ENCODE results near the gene PLS3.

Gene PLS3

DNA sequence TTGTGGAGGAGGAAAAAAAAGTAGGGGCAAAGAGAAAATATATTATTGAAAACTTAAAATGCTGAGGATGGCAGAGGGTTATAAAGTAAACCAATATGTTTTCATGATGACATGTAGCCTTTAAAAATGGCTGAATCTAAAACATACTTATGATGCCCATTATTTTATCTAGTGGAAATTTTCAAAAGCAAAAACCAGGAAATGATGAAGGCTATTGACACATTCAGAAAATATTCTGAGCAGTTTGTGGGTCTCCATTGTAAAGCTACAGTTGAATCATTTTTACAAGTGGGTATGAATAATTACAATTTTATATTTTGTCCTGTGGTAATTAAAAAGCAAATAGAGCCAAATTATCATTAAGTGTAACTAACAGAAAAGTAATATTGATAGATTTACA lies 10.7 kb downstream of the PLS3 start:
- DNase-seq (ENCODE audit: low read depth), result no peak

DNA sequence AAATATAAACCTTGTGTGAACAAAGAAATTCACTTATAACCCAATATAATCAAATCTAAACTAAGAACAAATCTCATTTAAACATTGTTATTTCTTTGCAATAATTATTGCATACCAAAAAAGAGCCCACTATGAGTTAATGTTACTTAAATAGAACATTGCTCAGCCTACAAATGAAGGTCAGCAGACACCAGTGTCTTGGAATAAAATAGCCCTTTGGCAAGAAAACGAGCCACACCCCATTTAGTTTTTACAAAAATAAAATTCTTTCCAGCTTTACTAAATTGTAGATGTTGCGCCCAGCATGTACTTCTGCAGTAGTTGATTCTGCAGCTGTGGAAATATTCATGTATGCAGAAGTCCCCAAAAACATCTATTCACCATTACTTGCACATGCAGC lies 12.2 kb downstream of the PLS3 start:
- DNase-seq (ENCODE audit: low read depth), result no peak

DNA sequence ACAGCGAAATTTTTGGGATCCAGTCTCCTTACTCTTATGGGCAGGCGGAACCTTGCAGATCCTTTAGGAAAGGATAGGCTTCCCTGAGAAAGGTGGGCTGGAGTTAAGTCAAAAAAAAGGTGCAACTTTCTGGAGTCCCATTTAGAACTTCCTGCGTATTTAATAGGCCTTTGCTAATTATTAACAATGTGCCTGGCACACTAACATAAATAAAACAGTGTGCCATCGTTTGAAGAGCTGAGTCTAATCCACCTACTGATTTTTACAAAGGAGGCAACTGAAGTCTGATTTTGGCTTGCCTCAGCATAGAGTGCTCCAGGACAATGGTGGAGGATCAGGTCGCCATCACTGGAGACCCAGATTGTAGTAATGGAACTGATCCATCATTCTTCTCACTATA lies 15.7 kb downstream of the PLS3 start:
- DNase-seq (ENCODE audit: low read depth), result no peak

DNA sequence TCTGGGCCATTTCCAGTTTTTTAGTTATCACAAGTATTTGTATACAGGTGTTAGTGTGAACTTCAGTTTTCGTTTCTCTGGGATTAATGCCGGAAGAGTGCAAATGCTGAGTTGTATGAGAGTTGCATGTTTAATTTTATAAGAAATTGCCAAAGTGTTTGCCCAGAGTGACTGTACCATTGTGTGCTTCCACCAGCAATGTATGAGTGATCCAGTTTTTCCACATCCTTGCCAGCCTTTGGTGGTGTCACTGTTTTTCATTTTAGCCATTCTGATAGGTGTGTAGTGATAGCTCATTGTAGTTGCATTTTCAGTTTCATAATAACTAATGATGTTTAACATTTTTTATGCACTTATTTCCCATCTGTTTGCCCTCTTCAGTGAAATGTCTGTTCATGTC lies 18.4 kb downstream of the PLS3 start:
- no peak for DNase-seq (ENCODE audit: low read depth)

DNA sequence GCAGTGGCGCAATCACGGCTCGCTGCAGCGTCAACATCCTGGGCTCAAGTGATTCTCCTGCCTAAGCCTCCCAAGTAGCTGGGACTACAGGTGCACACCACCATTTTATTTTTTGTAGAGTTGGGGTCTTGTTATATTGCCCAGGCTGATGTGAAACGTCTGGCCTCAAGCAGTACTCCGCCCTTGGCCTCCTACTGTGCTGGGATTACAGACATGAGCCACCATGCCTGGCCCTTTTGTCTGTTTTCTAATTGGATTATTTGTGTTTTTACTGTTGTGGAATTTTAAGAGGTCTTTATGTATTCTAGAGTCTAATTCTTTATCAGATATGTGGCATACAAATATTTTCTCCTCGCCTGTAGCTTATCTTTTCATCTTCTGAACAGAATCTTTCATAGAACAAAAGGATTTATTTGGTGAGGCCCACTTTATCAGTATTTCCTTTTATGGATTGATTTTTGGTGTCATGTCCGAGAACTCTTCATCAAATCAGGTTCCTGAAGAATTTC lies 18.9 kb downstream of the PLS3 start:
- no peak for DNase-seq (ENCODE audit: low read depth)

DNA sequence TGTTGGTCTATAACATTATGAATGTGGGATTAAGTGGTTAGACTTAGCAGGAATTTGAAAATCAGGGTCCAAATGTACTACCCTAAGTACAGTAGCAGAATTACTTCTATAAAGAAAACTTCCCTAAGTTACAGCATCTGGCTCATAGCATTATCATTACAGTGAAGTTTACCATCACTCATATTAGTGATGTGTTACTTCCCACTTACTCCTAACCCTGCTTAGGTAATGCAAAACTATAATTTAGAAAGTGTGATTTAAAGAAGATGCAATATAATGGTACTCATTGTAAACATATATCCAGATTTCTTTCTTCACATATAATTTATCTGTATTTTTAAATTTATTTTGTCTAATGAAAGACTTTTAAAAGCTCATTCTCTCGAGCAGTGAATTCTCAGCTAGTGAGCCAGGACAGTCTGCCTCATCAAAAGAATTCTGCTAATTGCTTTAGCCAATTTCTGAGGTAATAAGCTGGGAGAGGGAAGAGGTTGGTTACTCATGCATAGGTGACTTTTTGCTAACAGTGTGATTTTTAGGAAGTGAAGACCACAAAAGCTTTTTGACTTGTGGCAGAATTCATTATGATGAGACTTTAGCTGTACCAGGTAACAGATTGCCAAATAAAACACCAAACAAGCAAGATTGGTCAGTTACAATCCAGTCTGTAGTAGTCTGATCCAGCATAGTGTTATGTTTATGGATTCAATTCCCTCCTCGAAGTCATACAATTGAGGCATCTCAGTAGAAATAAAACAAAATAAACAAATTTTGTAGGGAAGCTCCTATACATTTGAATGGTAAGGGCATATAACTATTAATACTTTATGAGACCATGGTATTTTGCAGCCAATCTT lies 21.0 kb downstream of the PLS3 start:
- no peak for DNase-seq (ENCODE audit: low read depth)

DNA sequence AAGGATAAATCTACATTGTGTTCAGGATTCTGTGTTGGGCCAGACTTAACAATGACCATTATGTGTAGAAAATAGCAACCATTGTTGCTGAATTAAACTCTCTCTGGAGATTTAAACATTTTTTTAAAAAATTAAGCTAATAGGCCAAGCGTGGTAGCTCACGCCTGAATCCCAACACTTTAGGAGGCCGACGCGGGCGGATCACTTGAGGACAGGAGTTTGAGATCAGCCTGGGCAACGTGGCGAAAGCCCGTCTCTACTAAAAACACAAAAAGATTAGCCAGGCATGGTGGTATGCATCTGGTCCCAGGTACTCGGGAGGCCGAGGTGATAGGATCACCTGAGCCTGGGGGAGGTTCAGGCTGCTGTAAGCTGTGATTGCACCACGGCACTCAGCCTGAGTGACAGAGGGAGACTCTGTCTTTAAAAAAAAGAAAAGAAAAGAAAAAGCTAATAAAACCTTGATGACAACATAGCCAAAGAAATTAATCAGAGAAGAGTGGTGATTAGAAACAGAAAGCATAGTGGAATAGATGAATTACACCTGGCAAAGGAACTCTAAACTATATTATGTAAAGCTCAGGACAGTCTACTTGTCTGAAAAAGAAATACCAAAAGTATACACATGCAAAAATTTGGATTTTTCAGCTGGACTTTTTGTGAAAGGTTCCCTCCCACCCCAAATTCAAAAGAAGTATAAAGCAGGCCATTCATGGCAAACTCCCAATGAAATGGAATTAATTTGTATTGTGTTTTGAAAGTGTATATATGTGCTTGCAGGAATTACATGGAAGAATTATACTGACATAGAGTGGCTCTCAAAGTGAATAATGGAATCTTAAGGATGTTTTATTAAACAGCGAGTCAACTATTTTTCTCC lies 21.9 kb downstream of the PLS3 start:
- no peak for DNase-seq (ENCODE audit: low read depth)

DNA sequence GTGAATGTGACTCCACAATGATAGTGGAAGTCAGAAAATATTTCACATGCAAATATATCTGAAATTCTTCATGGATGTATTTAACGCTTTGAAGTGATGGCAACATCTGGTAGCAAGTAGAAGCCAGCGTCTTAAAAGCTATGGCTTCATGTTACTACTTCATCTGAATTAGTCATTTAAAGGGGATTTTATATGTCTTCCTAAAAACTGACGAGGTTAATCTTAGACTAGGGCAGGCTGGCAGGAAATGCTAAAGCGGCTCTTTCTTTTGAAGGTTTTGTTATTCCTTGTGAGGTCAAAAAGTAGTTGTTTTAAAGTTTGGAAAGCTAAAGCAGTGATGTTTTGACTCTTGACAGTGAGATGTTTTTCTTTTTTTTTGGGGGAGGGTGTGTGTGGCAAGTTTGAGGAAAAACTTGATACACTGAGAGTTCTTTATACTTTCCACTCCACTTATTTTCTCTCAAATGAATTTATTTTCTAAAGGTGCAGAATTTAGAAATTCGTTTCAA lies 22.6 kb downstream of the PLS3 start:
- DNase-seq (ENCODE audit: low read depth), result no peak

DNA sequence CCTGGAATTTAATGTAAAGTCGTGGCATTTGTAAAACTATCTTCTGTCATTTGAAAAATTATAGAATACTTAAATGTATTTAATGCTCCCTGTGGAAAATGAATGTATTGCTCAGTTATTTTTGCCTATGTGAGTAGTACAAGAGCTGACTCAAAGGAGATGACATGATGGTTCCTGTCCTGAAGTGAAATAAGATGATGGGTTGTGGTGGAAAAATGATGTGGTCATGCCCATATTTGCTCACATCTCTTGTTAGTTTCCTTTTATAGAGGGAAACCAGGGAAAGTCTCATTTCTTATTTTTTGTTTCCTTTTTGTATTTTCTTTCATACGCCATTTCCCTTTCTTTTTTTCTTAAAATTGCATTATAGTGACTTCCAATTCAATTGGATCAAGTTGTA lies 23.7 kb downstream of the PLS3 start:
- no peak for DNase-seq (ENCODE audit: low read depth)

DNA sequence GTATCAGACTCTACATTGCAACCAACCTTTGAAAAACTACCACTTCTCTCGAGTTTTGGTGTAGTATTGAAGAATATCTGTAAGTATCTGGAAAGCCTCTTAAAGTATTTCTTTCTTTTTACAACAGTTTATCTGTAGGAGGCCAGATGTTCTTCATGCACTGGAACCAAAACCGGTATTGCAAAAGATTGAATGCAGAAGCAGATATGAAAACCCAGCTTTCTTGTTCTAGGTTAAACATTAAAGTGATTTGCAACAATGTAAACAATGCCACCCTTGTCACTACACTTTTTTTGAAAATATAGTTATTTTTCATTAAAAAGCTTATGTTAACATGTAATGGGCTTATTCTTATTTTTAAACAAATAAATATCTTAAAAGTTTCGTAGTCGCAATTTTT lies 27.2 kb downstream of the PLS3 start:
- DNase-seq (ENCODE audit: low read depth), result no peak

DNA sequence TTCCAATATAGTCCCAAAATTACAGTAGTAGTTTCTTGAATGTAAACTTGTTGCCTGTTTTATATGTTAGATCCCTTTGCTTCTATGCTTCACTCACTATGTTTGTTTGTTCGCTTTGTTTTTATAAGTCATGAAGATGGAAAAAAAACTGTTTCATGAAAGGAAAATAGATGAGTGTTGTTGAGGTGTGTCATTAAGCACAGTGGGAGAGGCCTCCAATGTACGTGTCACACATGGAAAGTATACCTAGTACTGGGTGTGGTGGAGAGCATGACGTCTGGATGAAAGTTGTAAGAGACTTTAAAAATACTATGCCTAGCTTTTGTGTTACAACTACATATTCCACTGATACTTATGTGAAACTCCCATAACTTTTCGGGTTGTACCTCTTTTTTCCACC lies 28.4 kb downstream of the PLS3 start:
- no peak for DNase-seq (ENCODE audit: low read depth)

DNA sequence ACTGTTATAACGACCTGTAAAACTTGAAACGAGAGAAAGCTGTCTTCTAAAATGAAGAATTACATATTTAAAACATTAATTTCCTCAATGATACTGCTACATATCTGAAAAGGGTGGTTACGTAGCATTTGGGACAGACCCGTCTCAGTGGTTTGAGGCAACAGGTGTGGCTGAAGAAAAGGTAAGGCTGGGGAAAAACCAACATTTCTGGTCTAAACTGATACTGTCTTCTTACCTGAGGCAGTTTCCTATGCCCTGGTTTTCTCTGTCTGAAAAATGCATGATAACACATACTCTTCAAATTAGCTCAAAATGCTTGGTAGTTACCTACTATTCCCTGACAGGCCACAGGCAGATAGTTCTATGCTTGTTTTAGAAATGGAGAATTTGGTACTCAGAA lies 30.4 kb downstream of the PLS3 start:
- DNase-seq (ENCODE audit: low read depth), result no peak

DNA sequence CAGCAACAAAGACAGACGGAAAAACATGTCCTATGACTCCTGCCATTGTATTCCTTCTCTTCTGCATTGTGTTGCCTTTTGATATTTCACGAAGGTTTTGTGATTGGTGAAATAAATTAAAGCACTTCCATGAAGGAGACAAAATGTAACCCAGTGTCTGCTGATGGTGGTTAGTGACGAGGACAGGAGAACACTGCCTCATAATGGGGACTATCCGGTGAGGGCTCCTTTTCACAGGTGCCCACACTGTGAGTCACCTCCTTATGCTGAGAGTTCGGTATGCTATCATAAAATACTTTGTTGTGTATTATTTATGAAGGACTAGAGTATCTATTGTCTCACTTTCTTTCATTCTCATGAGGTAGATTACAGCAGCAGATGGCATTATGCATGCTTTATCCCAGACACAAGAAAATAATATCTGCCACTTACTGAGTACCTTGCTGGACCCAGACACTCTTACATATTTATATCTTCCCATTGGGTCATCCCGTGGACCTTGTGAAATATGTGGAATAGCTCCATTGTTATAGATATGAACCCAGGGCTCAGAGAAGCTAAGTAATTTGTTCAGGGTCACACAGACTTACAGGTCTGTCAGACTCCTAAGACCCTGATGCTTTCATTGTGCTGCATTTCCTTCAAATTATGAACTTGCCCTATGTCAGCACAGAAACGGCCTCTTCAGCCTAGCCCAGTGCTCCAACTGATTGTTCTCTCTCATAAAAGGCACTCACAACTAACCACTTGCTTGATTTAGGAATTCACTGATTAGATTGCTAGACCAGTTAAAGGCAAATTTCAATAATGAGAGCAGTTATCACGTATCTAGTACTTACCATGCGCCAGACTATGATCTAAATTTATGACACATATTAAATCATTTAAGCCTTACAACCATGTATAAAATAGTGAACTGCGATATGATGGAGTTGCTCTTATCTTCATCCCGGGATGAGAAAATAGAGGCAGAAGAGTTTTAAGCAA lies 31.2 kb downstream of the PLS3 start:
- DNase-seq (ENCODE audit: low read depth), result no peak

DNA sequence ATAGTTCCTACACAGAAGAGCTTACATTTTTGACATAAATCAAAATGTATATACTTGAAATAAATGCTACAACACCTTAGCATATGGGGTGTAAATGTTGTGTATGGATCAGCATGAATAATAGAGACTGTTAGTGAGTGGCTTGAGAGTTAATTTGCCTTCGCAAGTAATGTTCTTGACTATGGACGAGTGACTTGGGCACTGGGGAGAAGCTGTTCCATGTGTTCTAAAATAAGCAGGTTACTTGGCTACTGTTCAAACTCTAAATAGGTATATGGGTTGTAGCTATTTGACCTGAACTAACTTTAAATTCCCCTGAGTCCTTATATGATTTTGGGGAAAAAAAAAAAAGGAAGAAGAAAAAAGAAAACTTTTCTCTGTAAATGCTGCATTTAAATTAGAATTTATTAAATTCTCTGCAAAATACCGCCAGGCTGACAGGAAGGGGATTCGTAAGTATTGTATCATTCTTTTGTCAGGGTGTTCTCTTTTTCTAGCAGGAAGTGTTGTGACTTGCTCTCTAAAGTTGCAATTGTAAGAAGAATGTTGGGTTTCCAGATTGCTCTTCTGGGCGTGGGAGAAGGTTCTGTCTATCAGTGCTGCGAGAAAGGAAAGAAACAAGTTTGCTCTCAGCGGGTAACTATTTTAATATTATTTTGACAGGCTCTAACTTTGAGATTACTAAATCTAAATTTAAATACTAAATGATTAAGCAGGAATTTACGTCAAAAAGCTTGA lies 32.2 kb downstream of the PLS3 start:
- no peak for DNase-seq (ENCODE audit: low read depth)

DNA sequence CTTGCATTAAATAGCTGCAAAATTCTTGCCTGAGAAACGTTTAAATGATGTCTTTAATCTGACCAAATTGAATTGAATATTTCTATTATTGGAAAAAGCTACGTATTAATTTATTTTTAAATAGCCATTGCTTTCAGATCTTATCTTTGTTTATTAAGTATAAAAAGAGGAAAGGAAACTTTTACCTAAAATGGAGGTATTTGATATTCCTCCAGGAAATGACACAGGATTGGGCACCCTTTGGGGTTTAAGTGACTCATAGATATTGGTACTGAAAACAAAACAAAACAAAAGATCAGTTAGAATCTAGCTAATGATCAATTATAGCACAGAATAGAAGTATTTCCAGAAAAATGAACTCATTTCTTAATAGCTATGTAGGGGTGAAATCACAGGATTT lies 34.1 kb downstream of the PLS3 start:
- no peak for DNase-seq (ENCODE audit: low read depth)

DNA sequence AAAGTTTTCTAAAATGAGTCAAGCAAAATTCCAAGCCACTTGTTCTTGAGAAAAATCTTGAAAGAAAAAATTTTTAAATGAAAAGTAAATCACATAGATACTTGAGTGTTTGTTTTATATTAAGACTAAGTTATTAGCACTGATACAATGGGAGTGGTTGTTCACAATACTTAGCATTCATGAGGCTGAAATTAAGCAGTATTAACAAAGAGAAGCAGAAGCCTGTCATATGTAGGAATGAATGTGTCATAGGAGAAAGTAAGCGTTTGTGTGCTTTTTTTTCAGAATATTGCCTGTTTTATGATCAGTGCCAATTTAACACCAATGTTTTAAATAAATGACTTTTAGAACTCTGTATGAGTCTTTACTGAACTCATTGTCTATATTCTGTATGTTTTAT lies 37.6 kb downstream of the PLS3 start:
- DNase-seq (ENCODE audit: low read depth), result no peak

DNA sequence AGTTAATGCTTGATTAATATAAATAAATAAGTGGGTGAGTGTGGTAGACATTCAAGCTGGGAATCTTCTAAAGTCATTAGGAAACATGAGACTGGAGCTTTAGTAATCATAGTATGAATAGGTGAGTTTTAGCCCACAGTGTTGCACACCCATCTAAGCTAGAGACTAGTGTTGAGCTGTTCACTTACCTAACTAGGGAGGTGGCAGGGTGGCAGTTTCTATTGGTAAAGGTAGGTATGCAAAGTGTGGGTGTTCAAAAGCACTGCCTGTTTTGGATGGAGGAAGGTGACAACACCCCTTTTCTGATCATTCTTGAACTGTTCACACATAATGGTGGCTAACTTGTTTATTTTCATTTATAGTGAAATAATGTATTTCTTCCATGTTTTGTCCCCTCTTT lies 41.3 kb downstream of the PLS3 start:
- DNase-seq (ENCODE audit: low read depth), result no peak

DNA sequence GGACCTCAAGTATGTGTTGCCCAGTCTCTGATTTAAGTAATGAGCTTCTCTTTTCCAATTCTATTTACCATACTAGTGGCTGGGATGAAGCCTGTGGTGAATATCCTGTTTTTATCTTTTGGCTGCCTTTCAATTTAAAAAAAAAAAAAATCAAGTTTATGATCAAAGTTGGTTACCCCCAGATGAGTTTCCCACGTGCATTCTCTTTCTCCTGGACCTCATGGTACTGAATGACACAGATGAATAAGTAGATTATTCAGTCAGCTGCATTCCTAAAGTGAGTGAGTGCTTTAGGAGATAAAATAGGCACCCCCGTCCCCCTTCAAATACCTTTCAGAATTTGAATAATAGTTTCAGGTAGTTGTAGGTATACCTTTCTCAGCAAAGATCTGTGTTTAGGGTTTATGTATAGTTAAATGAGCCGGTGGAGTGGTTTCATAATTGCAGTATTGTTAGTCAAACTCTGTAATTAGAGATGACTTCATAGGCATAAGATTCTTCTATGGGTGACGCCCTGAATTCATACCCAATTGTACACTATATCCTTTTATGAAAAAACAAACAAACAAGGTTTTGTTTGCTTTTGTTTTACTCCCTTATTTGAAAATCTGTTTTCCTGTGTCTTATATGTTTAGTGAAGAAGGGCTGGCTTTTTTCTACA lies 41.9 kb downstream of the PLS3 start:
- no peak for DNase-seq (ENCODE audit: low read depth)

DNA sequence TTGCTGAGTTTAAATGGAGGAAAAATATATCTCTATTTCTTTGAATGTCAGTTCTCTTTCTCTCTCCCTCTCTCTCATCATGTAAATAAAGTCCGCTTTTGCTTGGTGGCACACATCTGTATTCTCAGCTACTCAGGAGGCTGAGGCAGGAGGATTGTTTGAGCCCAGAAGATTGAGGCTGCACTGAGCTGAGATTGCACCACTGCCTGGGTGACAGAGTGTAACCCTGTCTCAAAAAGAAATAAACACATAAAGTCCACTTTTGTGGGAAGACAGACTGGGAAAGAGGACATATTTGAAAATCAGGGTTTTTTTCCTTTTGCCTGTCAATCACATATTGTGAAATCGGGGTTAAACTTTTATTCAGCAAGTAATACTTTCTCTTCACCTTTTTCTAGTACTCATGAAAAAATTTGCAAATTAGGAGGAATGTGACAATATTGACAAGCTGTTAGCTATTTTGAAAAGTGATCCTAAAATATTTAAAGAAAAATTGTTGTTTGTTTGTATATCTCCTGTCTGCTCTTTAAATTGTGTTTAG lies 42.6 kb downstream of the PLS3 start:
- no peak for DNase-seq (ENCODE audit: low read depth)

DNA sequence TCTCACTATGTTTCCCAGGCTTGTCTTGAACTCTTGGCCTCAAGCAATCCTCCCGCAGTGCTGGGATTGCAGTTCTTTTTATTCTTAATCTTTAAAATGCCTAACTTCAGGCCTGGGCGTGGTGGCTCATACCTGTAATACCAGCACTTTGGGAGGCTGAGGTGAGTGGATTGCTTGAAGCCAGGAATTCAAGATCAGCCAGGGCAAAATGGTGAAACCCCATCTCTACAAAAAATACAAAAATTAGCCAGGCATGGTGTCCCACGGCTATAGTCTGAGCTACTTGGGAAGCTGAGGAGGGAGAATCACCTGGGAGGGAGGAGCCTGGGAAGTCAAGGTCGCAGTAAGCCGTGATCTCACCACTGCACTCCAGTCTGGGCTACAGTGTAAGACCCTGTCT lies 45.9 kb downstream of the PLS3 start:
- DNase-seq (ENCODE audit: low read depth), result no peak

Measured in stimulated activated CD8-positive, alpha-beta memory T cell treated with anti-CD3 and anti-CD28 coated beads, Interleukin-12 subunit alpha, Interleukin-12 subunit beta, amount 100 ng/mL, for 4 hours (primary cell).